Hematopoietic multipotent progenitor cell treated with erythropoietin and hydrocortisone succinate and interleukin-3 and kit ligand, for 15 days (in vitro differentiated cells): ENCODE measurements around the gene FAM53A.
"Not testable (repeated sequence)": the region's sequence is repeated elsewhere in the genome, so short reads cannot be mapped to it uniquely, and the experiment has no call there.

ENCODE experiments used
- DNase-seq: peaks from one replicate; pipeline ENCODE4 v3.0.0-alpha.2; 2015; ENCODE audit warnings: low spot score

FAM53A gene

DNA sequence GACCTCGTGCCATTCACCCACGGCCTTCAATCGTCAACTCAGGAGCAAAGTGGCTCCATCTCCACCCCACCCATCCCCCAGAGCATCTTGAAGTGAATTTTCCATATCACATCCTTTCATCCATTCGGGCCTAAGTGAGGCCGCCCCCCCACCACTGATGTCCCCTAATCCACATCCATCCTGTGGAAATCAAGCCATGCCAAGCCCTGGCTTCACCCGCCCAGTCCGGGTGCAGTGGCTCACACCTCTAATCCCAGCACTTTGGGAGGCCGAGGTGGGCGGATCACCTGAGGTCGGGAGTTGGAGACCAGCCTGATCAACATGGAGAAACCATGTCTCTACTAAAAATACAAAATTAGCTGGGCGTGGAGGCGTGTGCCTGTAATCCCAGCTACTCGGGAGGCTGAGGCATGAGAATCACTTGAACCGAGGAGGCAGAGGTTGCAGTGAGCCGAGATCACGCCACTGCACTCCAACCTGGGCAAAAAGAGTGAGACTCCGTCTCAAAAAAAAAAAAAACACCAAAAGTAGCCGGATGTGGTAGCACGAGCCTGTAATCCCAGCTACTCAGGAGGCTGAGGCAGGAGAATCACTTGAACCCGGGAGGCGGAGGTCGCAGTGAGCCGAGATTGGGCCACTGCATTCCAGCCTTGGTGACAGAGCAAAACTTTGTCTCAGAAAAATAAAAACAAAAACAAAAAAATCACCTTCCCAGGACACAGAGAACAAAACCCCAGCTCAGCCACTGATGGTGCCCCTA lies 76.5 kb downstream of the FAM53A start:
- not testable (repeated sequence) for DNase-seq

DNA sequence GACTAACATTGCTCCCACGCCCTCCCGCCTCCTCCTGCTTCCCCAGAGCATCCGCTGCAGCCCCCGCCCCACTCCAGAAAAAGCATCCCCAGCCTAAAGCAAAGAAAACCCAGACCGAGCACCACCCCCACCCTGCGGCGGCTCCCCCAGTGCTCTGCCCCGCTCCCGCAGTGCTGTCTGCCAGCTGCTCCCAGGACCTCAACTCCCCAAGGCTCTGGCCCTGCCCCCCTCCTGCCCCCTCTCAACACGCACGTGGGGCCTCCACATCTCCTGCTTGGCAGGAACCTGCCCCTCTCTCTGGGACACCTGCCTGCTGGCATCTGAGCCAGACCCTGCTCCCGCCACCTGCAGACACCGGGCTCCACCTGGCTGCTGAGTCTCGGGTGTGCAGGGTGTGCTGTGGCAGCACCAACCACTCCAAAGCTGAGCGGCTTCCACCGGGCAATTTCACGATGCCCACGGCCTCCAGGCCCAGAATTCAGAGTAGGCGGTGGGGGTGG lies 79.4 kb downstream of the FAM53A start:
- DNase-seq = no peak

- no peak for DNase-seq
These were observed 79.9 kb downstream of the FAM53A start for GRCh38 chr4:1604181-1604705.

DNA sequence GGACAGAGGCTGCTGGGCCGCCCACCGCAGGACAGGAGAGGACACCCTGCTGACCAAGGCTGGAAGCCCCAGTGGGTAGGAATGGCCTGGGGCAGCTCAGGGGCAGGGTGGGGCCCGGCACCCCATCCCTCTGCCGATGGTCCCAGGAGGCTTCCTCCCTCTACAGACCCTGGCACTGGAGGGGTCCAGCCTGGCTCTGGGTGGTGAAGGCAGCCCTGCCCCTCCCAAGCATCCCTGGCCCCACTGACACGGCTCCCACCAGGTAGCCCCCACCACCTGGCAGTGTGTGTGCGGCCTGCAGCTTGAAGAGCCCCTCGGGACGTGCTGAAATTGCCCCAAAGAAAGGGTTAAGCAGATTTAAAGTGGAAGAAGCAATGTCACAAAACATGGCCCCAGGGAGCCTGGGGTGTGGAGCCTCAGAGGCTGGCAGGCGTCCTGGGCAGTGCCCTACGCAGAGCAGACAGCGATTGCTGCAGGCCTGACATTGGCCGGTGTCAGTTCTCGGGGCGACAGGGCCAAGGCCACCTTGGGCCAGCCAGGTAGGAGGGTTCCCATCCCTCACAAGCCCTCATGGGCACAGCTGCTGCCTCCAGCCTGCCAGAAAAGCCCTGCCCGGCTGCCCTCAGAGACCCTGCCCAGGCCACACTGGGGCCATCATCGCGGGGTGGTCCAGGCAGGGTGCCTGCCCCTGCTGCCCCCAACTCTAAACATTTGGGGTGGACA lies 80.5 kb downstream of the FAM53A start:
- DNase-seq = no peak

- DNase-seq = no peak
These were observed 81.3 kb downstream of the FAM53A start for GRCh38 chr4:1602655-1603412.

- DNase-seq = no peak
These were observed 82.1 kb downstream of the FAM53A start for GRCh38 chr4:1601852-1602654.

DNA sequence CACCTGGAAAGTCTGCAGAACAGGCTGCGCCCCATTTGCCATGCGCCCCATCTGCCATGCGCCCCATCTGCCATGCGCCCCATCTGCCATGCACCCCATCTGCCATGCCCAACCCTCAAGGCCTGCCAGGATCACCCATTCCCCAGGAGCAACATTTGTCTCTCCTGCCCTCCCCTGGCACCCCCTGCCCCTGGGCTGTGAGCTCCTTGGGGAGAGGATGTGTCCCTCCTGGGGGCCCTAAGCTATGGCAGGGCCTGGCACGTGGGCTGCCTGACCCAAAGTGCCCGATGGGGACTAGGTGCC lies 82.6 kb downstream of the FAM53A start:
- no peak for DNase-seq

DNA sequence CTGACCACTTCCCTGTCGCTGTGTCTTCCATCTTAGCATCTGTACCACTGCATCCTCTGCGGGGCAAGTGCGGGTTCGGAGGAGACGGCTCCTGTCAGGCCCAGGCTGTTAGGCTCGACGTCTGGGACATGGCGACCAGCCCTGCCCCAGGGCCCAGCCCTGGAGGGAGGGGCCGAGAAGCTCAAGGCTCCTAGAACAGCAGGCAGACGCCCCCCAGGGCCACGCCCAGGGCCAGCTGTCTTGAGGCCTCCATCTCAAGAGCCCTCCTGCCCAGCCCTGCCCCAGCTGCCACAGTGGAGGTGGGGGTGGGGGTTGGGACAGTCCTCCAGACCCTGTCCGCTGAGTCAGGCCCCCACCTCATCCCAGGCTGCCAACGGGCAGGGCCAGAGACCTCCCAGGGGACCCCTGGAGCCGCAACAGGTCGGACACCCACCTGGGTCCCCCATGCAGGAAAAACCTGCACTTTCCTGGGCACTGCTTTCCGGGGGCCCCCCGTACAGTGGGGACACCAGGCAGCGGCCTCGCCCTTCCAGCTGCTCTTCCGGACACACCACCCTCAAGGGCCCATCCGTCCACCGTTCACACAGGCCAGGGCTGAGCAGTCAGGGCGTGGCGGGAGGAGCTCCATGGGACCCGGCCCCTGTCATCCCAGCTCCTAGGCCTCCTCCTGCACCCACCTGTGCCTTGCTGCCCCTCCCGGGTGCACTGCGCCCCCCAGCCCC lies 83.1 kb downstream of the FAM53A start:
- DNase-seq = no peak

DNA sequence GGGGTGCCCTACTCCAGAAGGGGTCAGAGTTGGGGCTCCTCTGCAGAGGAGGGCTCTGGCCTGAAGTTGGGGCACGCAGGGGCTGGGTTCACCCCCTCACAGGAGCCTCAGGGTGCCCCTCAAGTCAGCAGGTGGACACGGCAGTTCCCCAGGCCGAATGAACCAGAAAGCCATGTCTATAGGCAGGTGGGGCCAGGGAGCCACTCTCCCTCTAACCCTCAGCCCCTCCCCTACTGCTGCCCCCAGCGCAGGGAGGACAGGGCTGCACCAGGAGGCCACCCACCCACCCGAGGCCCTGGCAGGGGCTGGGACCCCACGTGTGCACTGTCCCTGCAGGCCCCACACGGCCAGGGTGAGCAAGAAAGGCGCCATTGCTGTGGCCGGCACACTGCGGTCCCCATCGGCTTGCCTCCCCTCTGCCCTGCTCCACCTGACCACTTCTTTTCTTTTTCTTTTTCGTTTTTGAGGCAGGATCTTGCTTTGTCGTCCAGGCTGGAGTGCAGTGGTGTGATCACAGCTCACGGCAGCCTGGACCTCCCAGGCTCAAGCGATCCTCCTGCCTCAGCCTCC lies 83.8 kb downstream of the FAM53A start:
- no peak for DNase-seq

GRCh38 chr4:1599491-1600210 lies 84.5 kb downstream of the FAM53A start:
- no peak for DNase-seq

- DNase-seq = no peak
These were observed 85.1 kb downstream of the FAM53A start for GRCh38 chr4:1599026-1599481.

- DNase-seq = no peak
These were observed 85.7 kb downstream of the FAM53A start for GRCh38 chr4:1598206-1599025.

GRCh38 chr4:1597021-1597931 lies 86.8 kb downstream of the FAM53A start:
- no peak for DNase-seq

DNA sequence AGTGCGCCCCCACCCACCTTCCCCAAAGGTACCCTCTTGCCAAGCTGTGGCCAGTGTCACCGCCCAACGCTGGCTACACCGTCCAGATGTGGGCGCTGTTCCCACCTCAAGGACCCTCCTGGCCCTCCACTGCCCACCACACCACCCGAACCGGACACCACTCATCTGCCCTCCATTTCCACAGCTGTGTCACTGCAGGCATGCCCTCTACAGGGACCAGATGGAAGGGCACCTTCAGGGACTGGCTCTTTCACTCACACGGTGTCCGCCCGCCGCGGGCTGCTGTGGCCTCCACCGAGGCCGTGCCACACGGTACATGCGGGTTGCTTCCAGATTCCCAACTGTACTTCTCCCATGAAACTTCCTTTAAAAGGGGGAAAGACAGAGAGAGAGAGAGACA lies 87.7 kb downstream of the FAM53A start:
- no peak for DNase-seq

GRCh38 chr4:1595789-1596325 lies 88.3 kb downstream of the FAM53A start:
- DNase-seq = no peak

DNA sequence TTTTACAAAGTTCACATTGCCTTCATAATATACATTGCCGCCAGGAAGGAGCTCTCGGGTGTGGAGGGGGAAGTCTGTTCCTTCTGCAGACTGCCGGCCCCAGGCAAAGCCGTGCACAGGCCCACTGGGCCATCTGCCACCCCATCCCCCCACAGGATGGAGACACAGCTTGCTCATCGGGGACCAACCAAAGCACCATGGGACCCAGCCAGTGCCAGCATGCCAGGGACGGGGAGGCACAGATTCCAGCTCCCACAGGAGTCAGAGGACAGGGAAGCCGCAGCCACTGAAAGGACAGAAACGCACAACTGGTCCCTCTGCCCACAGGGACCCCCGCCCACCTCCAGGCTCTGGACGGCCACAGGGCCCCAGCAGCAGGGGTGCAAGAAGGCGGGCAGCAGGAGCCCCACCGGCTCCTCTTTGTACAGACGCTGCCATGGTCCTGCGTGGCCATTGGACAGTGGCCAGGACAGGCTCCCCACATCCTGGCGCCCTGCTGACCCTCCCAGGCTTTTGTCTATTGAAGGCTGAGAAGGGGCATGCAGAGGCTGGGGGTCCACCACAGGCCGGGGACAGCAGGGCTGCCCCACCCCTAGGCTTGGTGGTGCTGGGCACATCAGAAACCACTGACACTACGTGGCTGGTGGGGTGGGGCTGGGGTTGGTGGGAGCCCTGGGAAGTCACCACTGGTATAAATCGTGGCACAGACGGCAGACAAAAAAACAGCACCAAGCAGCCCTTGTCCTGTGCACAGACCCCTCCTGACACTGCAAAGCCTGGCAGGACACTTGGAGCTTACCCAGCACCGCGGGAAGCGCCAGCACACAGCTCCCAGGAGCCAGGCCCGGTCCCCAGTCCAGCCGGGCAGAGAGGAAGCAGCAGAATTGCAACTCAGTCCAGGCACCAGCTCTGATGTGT lies 89.0 kb downstream of the FAM53A start:
- no peak for DNase-seq
